Heart left ventricle (tissue), 16 donors: ENCODE measurements around the gene SNED1. TPM values are rescaled to one million over a fixed set of nuclear protein-coding genes. Genes with fewer than 3 reads are reported as not detected.

Source experiments
- ATAC-seq, 4 donors: fragments of 200-7000 bp; cut with Tn5 transposase; one replicate each; pipeline ENCODE4 v1.9.1; 2020 to 2022; ENCODE audit warnings: moderate library complexity in 4 of 4, mild to moderate bottlenecking in 3 of 4, moderate number of reproducible peaks in 1 of 4
- DNase-seq, 5 donors: peaks; one replicate each; pipeline ENCODE4 v3.0.0-alpha.2; 2020
- H3K27ac ChIP-seq, 12 donors: fragments of 200-600 bp; sonication (generic) in 4 of 12; one replicate each; pipeline versions ENCODE4 v1.5.0 to v1.8.0; 2016 to 2022; ENCODE audit warnings: mild to moderate bottlenecking in 2 of 12
- H3K27me3 ChIP-seq, 9 donors: fragments of 200-600 bp; sonication (generic) in 2 of 9; one replicate each; pipeline versions ENCODE4 v1.5.1 to v1.8.0; 2016 to 2022; ENCODE audit warnings: mild to moderate bottlenecking in 3 of 9
- H3K36me3 ChIP-seq, 9 donors: fragments of 200-600 bp; sonication (generic) in 2 of 9; one replicate each; pipeline versions ENCODE4 v1.5.0 to v1.8.0; 2018 to 2022; ENCODE audit warnings: mild to moderate bottlenecking in 2 of 9
- H3K4me1 ChIP-seq, 12 donors: fragments of 200-600 bp; sonication (generic) in 4 of 12; one replicate each; pipeline versions ENCODE4 v1.5.0 to v1.8.0; 2016 to 2022; ENCODE audit warnings: mild to moderate bottlenecking in 3 of 12
- H3K4me3 ChIP-seq, 12 donors: fragments of 200-600 bp; sonication (generic) in 4 of 12; one replicate each; pipeline versions ENCODE4 v1.5.0 to v1.8.0; 2017 to 2022; ENCODE audit warnings: mild to moderate bottlenecking in 9 of 12, moderate library complexity in 4 of 12
- H3K9me3 ChIP-seq, 12 donors: fragments of 200-600 bp; sonication (generic) in 4 of 12; one replicate each; pipeline versions ENCODE4 v1.5.0 to v1.8.0; 2016 to 2022; ENCODE audit warnings: mild to moderate bottlenecking in 1 of 12
- POLR2A ChIP-seq, 2 donors: fragments of 450-650 bp; IDR thresholded peaks; one replicate each; pipeline ENCODE4 v1.6.1; 2017; ENCODE audit warnings: antibody characterized with exemption in 2 of 2, mild to moderate bottlenecking in 2 of 2, moderate library complexity in 2 of 2
- WGBS, 4 donors: extraction: QIAGEN DNeasy Blood & Tissue Kit in 2 of 4; methylation state at CpG; one replicate each; pipeline versions ENCODE4 v1.1.5 to v1.1.7; 2013 to 2018; 5-methylcytosine and 5-hydroxymethylcytosine counted together
- intact Hi-C, 10 donors: fragments of 100-400 bp; cut with DNase I; formaldehyde crosslinking; loops; one replicate each; pipeline versions ENCODE4 v1.11.1 to v1.14.2; 2022
- polyA plus RNA-seq, 2 donors: library from polyadenylated mRNA; stranded (reverse); fragments of 200-250 nt; gene quantifications; one replicate each; pipeline ENCODE4 v1.2.3, GENCODE V29; 2013
- total RNA-seq, 9 donors: library from RNA; depleted of rRNA in 2 of 9; stranded (reverse); fragments of >200 nt in 2 of 9; fragmentation: NEBNext Ultra II Directional in 3 of 9; extraction: Animal tissue kit (Norgen Biotek cat#: 25700) in 3 of 9; gene quantifications; one replicate each; pipeline versions ENCODE4 v1.1.0 to v1.2.4, GENCODE V29; 2016 to 2023
- TF ChIP-seq, protein P1 (sequence below), 12 donors: fragments of 200-600 bp; sonication (generic) in 4 of 12; IDR thresholded peaks; one replicate each; pipeline versions ENCODE4 v1.5.0 to v1.8.0; 2018 to 2022; ENCODE audit warnings: antibody characterized with exemption in 12 of 12, mild to moderate bottlenecking in 5 of 12
- donor health status: ischemic (EF 13 %, LVEDD 7.1; RV severe dilation, severe dysfunction).
- donor health status: healthy with polysubstance abuse.
- donor health status: DM: no; HTN: yes; CAD: no.
- donor health status: DM: no; HTN: no; CAD: no.
- donor health status: ischemic (EF 25% LVEDD 6.9; RV normal size, moderate dysfunction).
- donor health status: ischemic (EF 25% LVEDD 5.7; RV mildly dilated, moderate dysfunction).
- donor health status: healthy.
- donor health status: DM: yes; HTN: yes; CAD: no.
- donor health status: ischemic (EF 35%, LVEDD 5.7; RV mildly dilated, moderate dysfunction).
- donor health status: nonischemic (EF 11% LVEDD 7.7; RV severe dilation, severe dysfunction).
- donor health status: DM: yes; HTN: yes; CAD: no.
- donor health status: PGD.
- donor health status: ischemic (EF 29% LVEDD 5.4; RV normal size, mild dysfunction).
- donor health status: nonischemic (EF 23%, LVEDD 6.1; RV moderate dilation, normal function).

SNED1 gene
- total and polyA plus RNA-seq, 11 donors, result 3.1 to 14.7 (median 4.9) TPM

GRCh38 chr2:241070811-241071676, 72.6 kb downstream of the SNED1 start:
- DNase-seq (peak in 1 of 5 donors; percentile 11), ATAC-seq (no peak)
- intact Hi-C loops, result loop anchor here in 1 of 10 donors (10.0 kb wide), 1 partner anchor 216 kb away; no protein-coding TSS in a partner anchor
- Histone ChIP-seq H3K27ac (no peak overlapping the region), H3K4me1 (no peaks in the 10 kb centered on the region), H3K36me3 (peaks cover 0 to 85% (median 32%) of the 10 kb centered on the region in 9 donors), H3K27me3 (no peaks in the 10 kb centered on the region), H3K9me3 (no peaks in the 10 kb centered on the region), H3K4me3 (no peak overlapping the region)
- TF ChIP-seq POLR2A (IDR thresholded peaks at IDR 0.05), result no peak
- TF ChIP-seq, protein P1, sequence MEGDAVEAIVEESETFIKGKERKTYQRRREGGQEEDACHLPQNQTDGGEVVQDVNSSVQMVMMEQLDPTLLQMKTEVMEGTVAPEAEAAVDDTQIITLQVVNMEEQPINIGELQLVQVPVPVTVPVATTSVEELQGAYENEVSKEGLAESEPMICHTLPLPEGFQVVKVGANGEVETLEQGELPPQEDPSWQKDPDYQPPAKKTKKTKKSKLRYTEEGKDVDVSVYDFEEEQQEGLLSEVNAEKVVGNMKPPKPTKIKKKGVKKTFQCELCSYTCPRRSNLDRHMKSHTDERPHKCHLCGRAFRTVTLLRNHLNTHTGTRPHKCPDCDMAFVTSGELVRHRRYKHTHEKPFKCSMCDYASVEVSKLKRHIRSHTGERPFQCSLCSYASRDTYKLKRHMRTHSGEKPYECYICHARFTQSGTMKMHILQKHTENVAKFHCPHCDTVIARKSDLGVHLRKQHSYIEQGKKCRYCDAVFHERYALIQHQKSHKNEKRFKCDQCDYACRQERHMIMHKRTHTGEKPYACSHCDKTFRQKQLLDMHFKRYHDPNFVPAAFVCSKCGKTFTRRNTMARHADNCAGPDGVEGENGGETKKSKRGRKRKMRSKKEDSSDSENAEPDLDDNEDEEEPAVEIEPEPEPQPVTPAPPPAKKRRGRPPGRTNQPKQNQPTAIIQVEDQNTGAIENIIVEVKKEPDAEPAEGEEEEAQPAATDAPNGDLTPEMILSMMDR (IDR thresholded peaks at IDR 0.05), result no peak
- WGBS, 4 donors, result 83 to 85% (median 85%) methylated on average over 23 to 31 of the region's 31 CpGs

- WGBS, 4 donors, result 86 to 94% (median 90%) methylated on average over 12 to 25 of the region's 25 CpGs
- intact Hi-C loops, result loop anchor here in 1 of 10 donors (10.0 kb wide), 1 partner anchor 217 kb away; no protein-coding TSS in a partner anchor
Observed at GRCh38 chr2:241071677-241072111, 73.3 kb downstream of the SNED1 start.

GRCh38 chr2:241072151-241072550, 73.7 kb downstream of the SNED1 start:
- no peaks in the 10 kb centered on the region for H3K9me3 ChIP-seq
- ATAC-seq (no peak), DNase-seq (peak in 1 of 5 donors; percentile 12)
- no peak for TF ChIP-seq POLR2A (IDR thresholded peaks at IDR 0.05)
- TF ChIP-seq, protein P1 (IDR thresholded peaks at IDR 0.05), result no peak
- no peak overlapping the region for H3K4me3 ChIP-seq
- H3K27ac ChIP-seq, result no peak overlapping the region
- H3K36me3 ChIP-seq, result peaks cover 0 to 79% (median 37%) of the 10 kb centered on the region in 9 donors
- H3K27me3 ChIP-seq, result no peaks in the 10 kb centered on the region
- 82 to 89% (median 87%) methylated on average over 7 to 9 of the region's 9 CpGs for WGBS, 4 donors
- H3K4me1 ChIP-seq, result no peaks in the 10 kb centered on the region
- intact Hi-C loops, result loop anchor here in 1 of 10 donors (10.0 kb wide), 1 partner anchor 217 kb away; no protein-coding TSS in a partner anchor

More at GRCh38 chr2:241071677-241072111, 73.3 kb downstream of the SNED1 start:
- TF ChIP-seq POLR2A (IDR thresholded peaks at IDR 0.05), result no peak
- TF ChIP-seq, protein P1 (IDR thresholded peaks at IDR 0.05), result no peak
- Histone ChIP-seq H3K36me3 (peaks cover 0 to 83% (median 37%) of the 10 kb centered on the region in 9 donors), H3K27ac (no peak overlapping the region), H3K4me1 (no peaks in the 10 kb centered on the region), H3K4me3 (no peak overlapping the region), H3K27me3 (no peaks in the 10 kb centered on the region), H3K9me3 (no peaks in the 10 kb centered on the region)
- ATAC-seq, result no peak
- peak in 2 of 5 donors; percentile 16 to 54 for DNase-seq

DNA sequence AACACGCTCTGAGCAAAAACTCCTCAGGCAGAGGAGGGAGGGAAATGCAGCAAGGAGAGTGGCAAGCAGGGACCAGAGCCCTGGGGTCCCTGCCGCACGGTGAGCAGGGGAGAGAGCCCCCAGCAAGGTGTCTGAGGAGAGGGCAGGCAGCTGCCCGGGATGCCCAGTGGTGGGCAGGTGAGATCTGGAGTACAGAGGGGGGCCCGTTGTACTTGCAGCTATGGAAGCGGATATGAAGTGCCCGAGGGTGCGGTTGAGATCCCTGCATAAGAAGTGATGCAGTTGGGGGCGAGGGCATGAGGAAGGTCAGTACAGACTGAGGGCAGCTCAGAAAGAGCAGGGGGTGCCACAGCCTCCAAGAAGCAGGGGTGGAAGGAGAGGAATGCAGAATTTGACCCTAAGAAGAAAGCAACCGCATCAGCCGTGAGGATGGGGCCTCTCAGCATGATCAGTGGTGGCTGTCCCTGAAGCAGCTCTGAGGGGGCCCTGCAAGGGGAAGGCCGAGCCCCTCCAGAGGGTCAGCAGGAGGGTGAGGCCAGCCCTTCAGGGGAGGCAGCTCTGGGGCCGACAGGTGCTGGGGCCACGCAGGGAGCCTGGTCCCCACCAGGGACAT, 74.2 kb downstream of the SNED1 start:
- Histone ChIP-seq H3K36me3 (peaks cover 0 to 74% (median 37%) of the 10 kb centered on the region in 9 donors), H3K4me3 (no peak overlapping the region), H3K9me3 (no peaks in the 10 kb centered on the region), H3K27ac (no peak overlapping the region), H3K4me1 (no peaks in the 10 kb centered on the region), H3K27me3 (no peaks in the 10 kb centered on the region)
- no peak for DNase-seq
- intact Hi-C loops, result loop anchor here in 1 of 10 donors (10.0 kb wide), 1 partner anchor 218 kb away; no protein-coding TSS in a partner anchor
- TF ChIP-seq, protein P1 (IDR thresholded peaks at IDR 0.05), result no peak
- TF ChIP-seq POLR2A (IDR thresholded peaks at IDR 0.05), result no peak
- WGBS, 4 donors, result 78 to 90% (median 83%) methylated on average over 11 to 14 of the region's 14 CpGs
- ATAC-seq, result no peak
